Measurements from ENCODE around the gene LYST. TPM values are rescaled to one million over a fixed set of nuclear protein-coding genes. Genes with fewer than 3 reads are reported as not detected.

LYST gene
- polyA plus RNA-seq, 1 donor from 2014 or later: 23.4 TPM

Small RNA genes lying within 50 kb of the gene (small RNA-seq; reads per million reads assigned to genes)
- 0.16 to 8.9 (median 3.1) reads per million in 3 experiments for gene MIR1537
- 0.03 to 0.49 (median 0.13) reads per million in 3 experiments for gene RNU6-968P

Other genes starting within 250 kb of the LYST start
- 57.6 and 63.2 TPM in 2 replicates for gene GNG4, start 217.1 kb downstream of the LYST start, polyA plus RNA-seq
- gene NID1, start 198.2 kb upstream of the LYST start, polyA plus RNA-seq: 0.04 and 0.10 TPM in 2 replicates

Measured in neural cell (in vitro differentiated cells).